Small intestine (tissue), 16 donors: ENCODE measurements around the gene RFX5. TPM values are rescaled to one million over a fixed set of nuclear protein-coding genes. Genes with fewer than 3 reads are reported as not detected.
A peak's percentile ranks its signal among the peaks of the same experiment; 100 is the strongest.
"Not testable (repeated sequence)": the region's sequence is repeated elsewhere in the genome, so short reads cannot be mapped to it uniquely, and the experiment has no call there.

Source experiments
- DNase-seq, 2 donors: peaks; one replicate each; pipeline versions ENCODE4 v3.0.0 to v3.0.0-alpha.2; 2013
- FAIRE-seq: peaks from 2 replicates; lab custom pipeline; 2012; peaks lifted over from hg19 to GRCh38; lab: Jason Lieb, UNC
- H3K27ac ChIP-seq, 3 donors: one replicate each; pipeline ENCODE4 v1.5.1; 2013; ENCODE audit warnings: low read length in 2 of 3, mild to moderate bottlenecking in 2 of 3, control low read depth in 1 of 3, inconsistent platforms in 1 of 3, low read depth in 1 of 3, moderate library complexity in 1 of 3
- H3K27me3 ChIP-seq, 3 donors: one replicate each; pipeline ENCODE4 v1.6.1; 2013; ENCODE audit warnings: low read length in 3 of 3, inconsistent platforms in 1 of 3; ENCODE audit not compliant: control insufficient read depth in 3 of 3, insufficient read depth in 3 of 3
- H3K36me3 ChIP-seq, 3 donors: one replicate each; pipeline ENCODE4 v1.6.1; 2013; ENCODE audit warnings: low read length in 3 of 3, inconsistent platforms in 1 of 3, low read depth in 1 of 3, mild to moderate bottlenecking in 1 of 3, moderate library complexity in 1 of 3; ENCODE audit not compliant: control insufficient read depth in 3 of 3, insufficient read depth in 2 of 3
- H3K4me1 ChIP-seq, 3 donors: one replicate each; pipeline ENCODE4 v1.6.1; 2013; ENCODE audit warnings: low read length in 2 of 3, inconsistent platforms in 1 of 3, low read depth in 1 of 3, mild to moderate bottlenecking in 1 of 3, moderate library complexity in 1 of 3; ENCODE audit not compliant: control insufficient read depth in 3 of 3, insufficient read depth in 2 of 3
- H3K4me3 ChIP-seq, 3 donors: one replicate each; pipeline ENCODE4 v1.5.1; 2013; ENCODE audit warnings: low read length in 3 of 3, control low read depth in 1 of 3, inconsistent platforms in 1 of 3, low read depth in 1 of 3, mild to moderate bottlenecking in 1 of 3, moderate library complexity in 1 of 3
- H3K9me3 ChIP-seq, 2 donors: one replicate each; pipeline ENCODE4 v1.6.1; 2013; ENCODE audit warnings: low read depth in 1 of 2, low read length in 1 of 2; ENCODE audit not compliant: control insufficient read depth in 2 of 2, insufficient read depth in 1 of 2
- WGBS, 3 donors: extraction: QIAGEN DNeasy Blood & Tissue Kit; methylation state at CpG; one replicate each; pipeline ENCODE4 v1.1.7; 2013; 5-methylcytosine and 5-hydroxymethylcytosine counted together
- long read RNA-seq, 10 donors: transcript quantifications; one replicate each; lab custom pipeline, GENCODE V29; 2026
- polyA plus RNA-seq, 4 donors: library from polyadenylated mRNA; stranded (reverse) in 3 of 4; unstranded in 1 of 4; fragments of 200-250 nt in 3 of 4; fragments of 120-200 nt in 1 of 4; gene quantifications; one replicate each; pipeline versions ENCODE4 v1.2.1 to v1.2.3, GENCODE V29; 2013
- donor health status: healthy with polysubstance abuse.
- donor health status: control.
- donor health status: control.
- donor health status: Bipolar disorder and iron deficiency.
- donor health status: healthy.

The RFX5 gene
- polyA plus RNA-seq, result 10 to 100 TPM; 12.4 to 36.8 (median 25.8) TPM
- long read RNA-seq, donor 1, result 0 reads
- long read RNA-seq, donor 2, partial matches to known transcripts, result 0 of 3 reads
- long read RNA-seq, donor 2, other reads (novel, unspliced or antisense), result 0 of 3 reads
- long read RNA-seq, donor 3, partial matches to known transcripts, result 14 of 18 reads
- long read RNA-seq, donor 3, other reads (novel, unspliced or antisense), result 0 of 18 reads
- long read RNA-seq, donor 4, result 0 reads
- long read RNA-seq, donor 5, result 0 reads
- long read RNA-seq, donor 6, partial matches to known transcripts, result 0 of 1 reads
- long read RNA-seq, donor 6, other reads (novel, unspliced or antisense), result 0 of 1 reads
- long read RNA-seq, donor 7, result 0 reads
- long read RNA-seq, donor 8, result 0 reads
- long read RNA-seq, donor 9, result 0 reads
- long read RNA-seq, donor 10, partial matches to known transcripts, result 0 of 4 reads
- long read RNA-seq, donor 10, other reads (novel, unspliced or antisense), result 0 of 4 reads

GRCh38 chr1:151346769-151347522, at the start of gene RFX5:
TSS of gene RFX5 (minus strand) at chr1:151347252. CDS start at chr1:151346320, 932 bp downstream.
- 0 to 1% (median 1%) methylated on average over 36 to 38 of the region's 38 CpGs for WGBS, 3 donors
- H3K27me3 ChIP-seq, result no peaks in the 10 kb centered on the region
- peak within 1 kb of the TSS; percentile 52 to 82 (median 82) for H3K4me3 ChIP-seq
- H3K4me1 ChIP-seq, result peaks cover 4 to 15% (median 8%) of the 10 kb centered on the region in 3 donors
- H3K9me3 ChIP-seq, result peaks cover 0 to 12% of the 10 kb centered on the region in 2 donors
- H3K36me3 ChIP-seq, result peaks cover 8 to 30% (median 12%) of the 10 kb centered on the region in 3 donors
- DNase-seq (peak; percentile 97 to 99), FAIRE-seq (peak; percentile 44)
- H3K27ac ChIP-seq, result peak within 1 kb of the TSS; percentile 82 to 98 (median 95)

DNA sequence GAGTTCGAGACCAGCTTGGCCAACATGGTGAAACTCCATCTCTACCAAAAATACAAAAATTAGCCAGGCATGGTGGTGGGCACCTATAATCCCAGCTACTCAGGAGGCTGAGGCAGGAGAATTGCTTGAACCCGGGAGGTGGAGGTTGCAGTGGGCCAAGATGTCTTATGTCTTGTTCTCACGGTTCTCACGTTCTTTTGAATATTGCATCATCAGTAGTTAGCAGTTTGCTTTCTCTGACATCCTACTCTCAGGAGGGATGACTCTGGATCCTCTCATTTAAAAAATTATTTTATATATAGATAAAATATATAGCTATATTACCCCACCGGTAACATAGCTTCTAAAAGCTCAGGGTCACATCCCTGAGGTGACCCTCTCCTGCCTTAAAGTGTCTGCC, 49.2 kb upstream of the RFX5 start:
- FAIRE-seq, H3K27ac ChIP-seq, H3K4me3 ChIP-seq, H3K27me3 ChIP-seq, DNase-seq, H3K9me3 ChIP-seq: not testable (repeated sequence)
- peaks cover 0 to 11% (median 3%) of the 10 kb centered on the region in 3 donors for H3K36me3 ChIP-seq
- peaks cover 0 to 14% (median 8%) of the 10 kb centered on the region in 3 donors for H3K4me1 ChIP-seq
- 76 to 84% (median 82%) methylated on average over 5 of the region's 5 CpGs for WGBS, 3 donors

GRCh38 chr1:151393583-151393982, 46.5 kb upstream of the RFX5 start:
- Histone ChIP-seq H3K27me3 (no peaks in the 10 kb centered on the region), H3K9me3 (no peaks in the 10 kb centered on the region), H3K36me3 (no peaks in the 10 kb centered on the region), H3K4me3 (no peak overlapping the region), H3K27ac (no peak overlapping the region), H3K4me1 (no peaks in the 10 kb centered on the region)
- FAIRE-seq (no peak), DNase-seq (no peak)

GRCh38 chr1:151391079-151391563, 44.1 kb upstream of the RFX5 start:
- no peaks in the 10 kb centered on the region for H3K9me3 ChIP-seq
- H3K4me3 ChIP-seq, result no peak overlapping the region
- no peaks in the 10 kb centered on the region for H3K27me3 ChIP-seq
- no peaks in the 10 kb centered on the region for H3K36me3 ChIP-seq
- DNase-seq (peak in 1 of 2 donors; percentile 88), FAIRE-seq (no peak)
- 30 to 61% (median 36%) methylated on average over 3 of the region's 3 CpGs for WGBS, 3 donors
- H3K4me1 ChIP-seq, result no peaks in the 10 kb centered on the region
- peak overlapping the region in 1 of 3 donors; percentile 54 for H3K27ac ChIP-seq

- not testable (repeated sequence) for H3K9me3 ChIP-seq, H3K27ac ChIP-seq, DNase-seq, H3K4me1 ChIP-seq, H3K36me3 ChIP-seq, H3K4me3 ChIP-seq, H3K27me3 ChIP-seq, FAIRE-seq
- 45 to 77% (median 65%) methylated on average over 22 of the region's 22 CpGs for WGBS, 3 donors
Measured at GRCh38 chr1:151390221-151391078, 43.4 kb upstream of the RFX5 start.

DNA sequence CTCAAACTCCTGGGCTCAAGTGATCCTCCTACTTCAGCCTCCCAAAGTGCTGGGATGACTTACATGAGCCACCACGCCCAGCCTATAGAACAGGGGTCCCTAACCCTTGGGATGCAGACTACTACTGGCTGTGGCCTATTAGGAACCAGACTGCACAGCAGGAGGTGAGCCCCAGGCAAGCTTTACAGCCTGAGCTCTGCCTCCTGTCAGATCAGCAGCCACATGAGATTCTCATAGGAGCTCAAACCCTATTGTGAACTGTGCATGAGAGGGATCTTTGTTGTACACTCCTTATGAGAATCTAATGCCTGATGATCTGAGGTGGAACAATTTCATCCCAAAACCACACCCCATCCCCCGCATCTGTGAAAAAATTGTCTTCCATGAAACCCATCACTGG, 39.0 kb upstream of the RFX5 start:
- Histone ChIP-seq H3K36me3 (no peaks in the 10 kb centered on the region), H3K9me3 (no peaks in the 10 kb centered on the region), H3K4me3 (no peak overlapping the region), H3K4me1 (no peaks in the 10 kb centered on the region), H3K27ac (no peak overlapping the region), H3K27me3 (no peaks in the 10 kb centered on the region)
- FAIRE-seq (no peak), DNase-seq (no peak)
- WGBS, 3 donors, result 73 to 89% (median 80%) methylated on average over 2 of the region's 2 CpGs

DNA sequence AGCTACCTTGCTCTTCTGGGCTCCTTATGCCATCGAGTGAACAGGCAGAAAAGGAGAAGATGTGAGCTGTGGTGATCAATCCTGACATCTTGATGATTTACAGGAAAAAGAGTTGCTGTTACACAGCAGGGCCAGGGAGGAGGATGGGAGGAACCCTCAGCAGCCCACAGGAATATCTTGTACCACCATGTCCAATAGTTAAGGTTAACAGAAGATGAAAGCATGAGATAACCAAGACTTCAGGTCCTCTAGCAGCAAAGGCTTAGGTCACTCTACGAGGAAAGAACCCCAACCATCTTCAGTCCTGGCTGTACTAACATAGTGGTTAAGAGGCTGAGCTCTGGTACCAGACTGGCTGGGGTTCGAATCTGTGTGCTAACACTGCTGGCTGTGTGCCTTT, 37.5 kb upstream of the RFX5 start:
- H3K9me3 ChIP-seq, result no peaks in the 10 kb centered on the region
- FAIRE-seq (no peak), DNase-seq (no peak)
- H3K4me3 ChIP-seq, result no peak overlapping the region
- no peaks in the 10 kb centered on the region for H3K4me1 ChIP-seq
- H3K27me3 ChIP-seq, result no peaks in the 10 kb centered on the region
- H3K36me3 ChIP-seq, result no peaks in the 10 kb centered on the region
- WGBS, 3 donors, result 66 to 79% (median 76%) methylated on average over 3 of the region's 3 CpGs
- no peak overlapping the region for H3K27ac ChIP-seq
